Body of pancreas (tissue), 4 donors: ENCODE data around the gene DIDO1. TPM values are rescaled to one million over a fixed set of nuclear protein-coding genes. Genes with fewer than 3 reads are reported as not detected.

Experiments used
- ATAC-seq: fragments of 150-250 bp; one replicate; pipeline ENCODE4 v1.9.1; 2016
- DNase-seq, 4 donors: peaks; one replicate each; pipeline ENCODE4 v3.0.0-alpha.2; 2019
- H3K27ac ChIP-seq, 4 donors: fragments of 200-600 bp; sonication (generic); 1 replicate in 3 of 4; 2 replicates in 1 of 4; pipeline versions ENCODE4 v1.5.1 to v1.6.1; 2016 to 2019; ENCODE audit warnings: mild to moderate bottlenecking in 1 of 4, mixed read lengths in 1 of 4, moderate library complexity in 1 of 4
- H3K27me3 ChIP-seq, 2 donors: fragments of 200-600 bp; sonication (generic); one replicate each; pipeline ENCODE4 v1.6.0; 2016; ENCODE audit warnings: mild to moderate bottlenecking in 1 of 2
- H3K36me3 ChIP-seq, 2 donors: fragments of 200-600 bp; sonication (generic); replicated peaks in 1 of 2; 2 replicates each; pipeline ENCODE4 v1.5.1; 2016; ENCODE audit warnings: low read depth in 2 of 2; ENCODE audit not compliant: insufficient read depth in 1 of 2
- H3K4me1 ChIP-seq: fragments of 200-600 bp; sonication (generic); one replicate; pipeline ENCODE4 v1.6.0; 2016
- H3K4me3 ChIP-seq, 2 donors: fragments of 200-600 bp; sonication (generic); 1 replicate in 1 of 2; 2 replicates in 1 of 2; pipeline ENCODE4 v1.5.1; 2016 to 2019
- H3K9me3 ChIP-seq, 3 donors: fragments of 200-600 bp; sonication (generic); 1 replicate in 2 of 3; 2 replicates in 1 of 3; pipeline ENCODE4 v1.5.1; 2016
- CTCF ChIP-seq, 7 experiments: fragments of 450-650 bp in 4 of 7; fragments of 200-600 bp in 3 of 7; sonication (generic) in 3 of 7; IDR thresholded peaks; one replicate each; pipeline ENCODE4 v1.5.1; 2016 to 2019; ENCODE audit warnings: antibody characterized with exemption in 7 of 7
- POLR2A ChIP-seq, 3 donors: fragments of 450-650 bp; IDR thresholded peaks; one replicate each; pipeline ENCODE4 v1.6.1; 2016; ENCODE audit warnings: antibody characterized with exemption in 3 of 3, mild to moderate bottlenecking in 2 of 3
- WGBS, 2 donors: methylation state at CpG; one replicate each; pipeline ENCODE4 v1.1.5; 2017; 5-methylcytosine and 5-hydroxymethylcytosine counted together
- intact Hi-C: fragments of 100-400 bp; cut with DNase I; formaldehyde crosslinking; loops from one replicate; pipeline ENCODE4 v1.15.1; 2023
- total RNA-seq, 2 donors: library from RNA; depleted of rRNA; stranded (reverse); fragments of >200 nt; gene quantifications; one replicate each; pipeline ENCODE4 v1.1.0, GENCODE V29; 2016

Gene DIDO1
- total RNA-seq, 2 donors from 2014 or later: 38.4 to 51.7 TPM

- TF ChIP-seq CTCF (IDR thresholded peaks at IDR 0.05): no peak
- TF ChIP-seq POLR2A (IDR thresholded peaks at IDR 0.05): no peak
- H3K27me3 ChIP-seq: no peaks in the 10 kb centered on the region
- peak in 3 of 4 donors; percentile 19 to 50 (median 40) for DNase-seq
- WGBS, 2 donors: 53 to 54% methylated on average over 9 to 23 of the region's 23 CpGs
- peak; percentile 47 for ATAC-seq
- peaks cover 18% of the 10 kb centered on the region for H3K4me1 ChIP-seq
- intact Hi-C loops: no loop called here
- H3K27ac ChIP-seq: peak overlapping the region in 2 of 4 donors; percentile 36 to 39
- H3K36me3 ChIP-seq: no peaks in the 10 kb centered on the region
- H3K4me3 ChIP-seq: no peak overlapping the region
- H3K9me3 ChIP-seq: no peaks in the 10 kb centered on the region
Measured at GRCh38 chr20:62955519-62956386, 29.4 kb upstream of the DIDO1 start.

GRCh38 chr20:62953839-62954703 is 27.8 kb upstream of the DIDO1 start:
- Histone ChIP-seq H3K4me1 (peaks cover 18% of the 10 kb centered on the region), H3K36me3 (no peaks in the 10 kb centered on the region), H3K27ac (peak overlapping the region in 2 of 4 donors; percentile 28 to 62), H3K4me3 (no peak overlapping the region), H3K9me3 (no peaks in the 10 kb centered on the region), H3K27me3 (no peaks in the 10 kb centered on the region)
- no peak for TF ChIP-seq POLR2A (IDR thresholded peaks at IDR 0.05)
- no peak for TF ChIP-seq CTCF (IDR thresholded peaks at IDR 0.05)
- intact Hi-C loops: no loop called here
- peak; percentile 25 for ATAC-seq
- DNase-seq: peak in 2 of 4 donors; percentile 31 to 69
- WGBS, 2 donors: 50 to 62% methylated on average over 16 to 32 of the region's 32 CpGs

GRCh38 chr20:62952968-62953838 is 26.9 kb upstream of the DIDO1 start:
- Histone ChIP-seq H3K4me3 (no peak overlapping the region), H3K27me3 (no peaks in the 10 kb centered on the region), H3K36me3 (no peaks in the 10 kb centered on the region), H3K9me3 (no peaks in the 10 kb centered on the region), H3K4me1 (peaks cover 18% of the 10 kb centered on the region), H3K27ac (peak overlapping the region in 2 of 4 donors; percentile 28 to 62)
- TF ChIP-seq POLR2A (IDR thresholded peaks at IDR 0.05): no peak
- TF ChIP-seq CTCF (IDR thresholded peaks at IDR 0.05): no peak
- intact Hi-C loops: no loop called here
- 52 to 86% methylated on average over 7 to 17 of the region's 19 CpGs for WGBS, 2 donors
- ATAC-seq: no peak
- no peak for DNase-seq

GRCh38 chr20:62952373-62952967 is 26.2 kb upstream of the DIDO1 start, which contains the start of gene SLC17A9:
SLC17A9 (plus strand) TSS chr20:62952709; CDS start chr20:62952831, 122 bp downstream.
- TF ChIP-seq CTCF (IDR thresholded peaks at IDR 0.05): peak in 2 of 7 experiments; percentile 6 to 11
- TF ChIP-seq POLR2A (IDR thresholded peaks at IDR 0.05): no peak
- DNase-seq: peak; percentile 46 to 66 (median 65)
- Histone ChIP-seq H3K4me3 (no peak within 1 kb of the TSS), H3K27me3 (no peaks in the 10 kb centered on the region), H3K36me3 (no peaks in the 10 kb centered on the region), H3K4me1 (peaks cover 18% of the 10 kb centered on the region), H3K9me3 (no peaks in the 10 kb centered on the region), H3K27ac (peak within 1 kb of the TSS in 2 of 4 donors; percentile 28 to 62)
- peak; percentile 44 for ATAC-seq
- WGBS, 2 donors: 6 to 31% methylated on average over 3 to 32 of the region's 37 CpGs
- intact Hi-C loops: no loop called here
